Thyroid gland (tissue), 4 donors: ENCODE results near the gene PPM1G. TPM values are rescaled to one million over a fixed set of nuclear protein-coding genes. Genes with fewer than 3 reads are reported as not detected.

Source experiments
- DNase-seq, 2 donors: peaks; one replicate each; pipeline ENCODE4 v3.0.0-alpha.2; 2019
- H3K27ac ChIP-seq, 3 donors: fragments of 200-600 bp; sonication (generic); 1 replicate in 2 of 3; 2 replicates in 1 of 3; pipeline ENCODE4 v1.5.1; 2016 to 2019; ENCODE audit warnings: mild to moderate bottlenecking in 1 of 3, moderate library complexity in 1 of 3
- H3K27me3 ChIP-seq: fragments of 200-600 bp; sonication (generic); one replicate; pipeline ENCODE4 v1.5.1; 2019
- H3K36me3 ChIP-seq, 2 donors: fragments of 200-600 bp; sonication (generic); one replicate each; pipeline ENCODE4 v1.5.1; 2016 to 2019
- H3K4me1 ChIP-seq, 2 donors: fragments of 200-600 bp; sonication (generic); one replicate each; pipeline ENCODE4 v1.5.1; 2017 to 2019
- H3K4me3 ChIP-seq, 3 donors: fragments of 200-600 bp; sonication (generic); replicated peaks in 1 of 3; 1 replicate in 2 of 3; 2 replicates in 1 of 3; pipeline ENCODE4 v1.5.1; 2016; ENCODE audit warnings: mild to moderate bottlenecking in 1 of 3
- H3K9me3 ChIP-seq: fragments of 200-600 bp; sonication (generic); one replicate; pipeline ENCODE4 v1.5.1; 2017
- CTCF ChIP-seq, 6 experiments: fragments of 200-600 bp in 3 of 6; fragments of 450-650 bp in 3 of 6; sonication (generic) in 3 of 6; IDR thresholded peaks; one replicate each; pipeline ENCODE4 v1.5.1; 2016 to 2019; ENCODE audit warnings: antibody characterized with exemption in 6 of 6, mild to moderate bottlenecking in 2 of 6, inconsistent platforms in 1 of 6, moderate library complexity in 1 of 6
- POLR2A ChIP-seq, 2 donors: fragments of 450-650 bp; IDR thresholded peaks; one replicate each; pipeline ENCODE4 v1.6.1; 2017; ENCODE audit warnings: antibody characterized with exemption in 2 of 2, mild to moderate bottlenecking in 2 of 2, moderate library complexity in 1 of 2
- WGBS, 2 donors: methylation state at CpG; one replicate each; pipeline ENCODE4 v1.1.5; 2017; 5-methylcytosine and 5-hydroxymethylcytosine counted together
- intact Hi-C: fragments of 100-400 bp; cut with DNase I; formaldehyde crosslinking; loops from one replicate; pipeline ENCODE4 v1.15.1; 2023
- total RNA-seq, 4 donors: library from RNA; depleted of rRNA; stranded (reverse); fragments of >200 nt; gene quantifications; one replicate each; pipeline ENCODE4 v1.2.3, GENCODE V29; 2016

Gene PPM1G
- total RNA-seq, 4 donors from 2014 or later: 55.4 to 75.2 (median 59.5) TPM

GRCh38 chr2:27420996-27421395 is 11.6 kb upstream of the PPM1G start:
- H3K4me3 ChIP-seq: no peak overlapping the region
- intact Hi-C loops: no loop called here

DNA sequence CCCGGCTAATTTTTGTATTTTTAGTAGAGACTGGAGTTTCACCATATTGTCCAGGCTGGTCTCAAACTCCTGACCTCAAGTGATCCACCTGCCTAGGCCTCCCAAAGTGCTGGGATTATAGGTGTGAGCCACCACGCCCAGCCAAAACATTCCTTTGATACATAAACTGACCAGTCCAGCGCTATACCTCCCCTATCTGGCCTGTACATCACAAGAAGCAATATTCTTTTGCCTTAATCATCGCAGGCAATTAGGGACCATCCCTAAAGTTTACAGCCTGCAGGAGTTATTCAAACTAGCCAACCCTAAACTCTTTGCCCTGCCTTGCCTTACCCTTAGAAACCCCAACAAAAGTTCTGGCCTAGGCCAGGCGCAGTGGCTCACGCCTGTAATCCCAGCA is 6.8 kb upstream of the PPM1G start:
- 92 to 98% methylated on average over 6 of the region's 6 CpGs for WGBS, 2 donors
- TF ChIP-seq POLR2A (IDR thresholded peaks at IDR 0.05) (no peak), CTCF (IDR thresholded peaks at IDR 0.05) (no peak)
- H3K4me1 ChIP-seq: no peaks in the 10 kb centered on the region
- no peak overlapping the region for H3K27ac ChIP-seq
- no peak overlapping the region for H3K4me3 ChIP-seq
- no peaks in the 10 kb centered on the region for H3K9me3 ChIP-seq
- H3K36me3 ChIP-seq: no peaks in the 10 kb centered on the region
- intact Hi-C loops: no loop called here
- H3K27me3 ChIP-seq: no peaks in the 10 kb centered on the region
- no peak for DNase-seq

More at GRCh38 chr2:27420996-27421395, 11.6 kb upstream of the PPM1G start:
- no peak for DNase-seq
- TF ChIP-seq CTCF (IDR thresholded peaks at IDR 0.05): no peak
- TF ChIP-seq POLR2A (IDR thresholded peaks at IDR 0.05): no peak
- H3K27ac ChIP-seq: no peak overlapping the region
- H3K9me3 ChIP-seq: no peaks in the 10 kb centered on the region
- no peaks in the 10 kb centered on the region for H3K36me3 ChIP-seq
- H3K27me3 ChIP-seq: no peaks in the 10 kb centered on the region
- no peaks in the 10 kb centered on the region for H3K4me1 ChIP-seq

GRCh38 chr2:27412419-27413152 is 3.2 kb upstream of the PPM1G start:
- no peaks in the 10 kb centered on the region for H3K9me3 ChIP-seq
- WGBS, 2 donors: 78 to 79% methylated on average over 9 of the region's 9 CpGs
- no peak overlapping the region for H3K27ac ChIP-seq
- no peaks in the 10 kb centered on the region for H3K36me3 ChIP-seq
- peaks cover 10 to 16% of the 10 kb centered on the region in 2 donors for H3K4me1 ChIP-seq
- TF ChIP-seq CTCF (IDR thresholded peaks at IDR 0.05) (no peak), POLR2A (IDR thresholded peaks at IDR 0.05) (no peak)
- DNase-seq: no peak
- H3K4me3 ChIP-seq: no peak overlapping the region
- intact Hi-C loops: loop anchor here (5.0 kb wide), 1 partner anchor 45 kb away; no protein-coding TSS in a partner anchor
- no peaks in the 10 kb centered on the region for H3K27me3 ChIP-seq

- no peaks in the 10 kb centered on the region for H3K9me3 ChIP-seq
- intact Hi-C loops: no loop called here
- H3K27ac ChIP-seq: peak overlapping the region in 2 of 3 donors; percentile 58 to 80
- peak overlapping the region; percentile 96 to 100 (median 97) for H3K4me3 ChIP-seq
- peaks cover 10 to 18% of the 10 kb centered on the region in 2 donors for H3K4me1 ChIP-seq
- peak in 1 of 2 donors; percentile 9 for DNase-seq
- TF ChIP-seq POLR2A (IDR thresholded peaks at IDR 0.05): no peak
- TF ChIP-seq CTCF (IDR thresholded peaks at IDR 0.05): no peak
- no peaks in the 10 kb centered on the region for H3K36me3 ChIP-seq
- no peaks in the 10 kb centered on the region for H3K27me3 ChIP-seq
- 0 to 1% methylated on average over 15 to 18 of the region's 33 CpGs for WGBS, 2 donors
Observed at GRCh38 chr2:27408601-27409320, 630 bp downstream of the PPM1G start.
